GM12874 (cell line): ENCODE data around the gene EMX1.

ENCODE experiments used
- TF ChIP-seq, protein P1 (sequence below): IDR thresholded peaks from 2 replicates; pipeline ENCODE4 v1.5.1; 2011; ENCODE audit warnings: low read depth, mild to moderate bottlenecking, control low read depth, low read length, moderate library complexity; ENCODE audit not compliant: insufficient read depth

Gene EMX1

DNA sequence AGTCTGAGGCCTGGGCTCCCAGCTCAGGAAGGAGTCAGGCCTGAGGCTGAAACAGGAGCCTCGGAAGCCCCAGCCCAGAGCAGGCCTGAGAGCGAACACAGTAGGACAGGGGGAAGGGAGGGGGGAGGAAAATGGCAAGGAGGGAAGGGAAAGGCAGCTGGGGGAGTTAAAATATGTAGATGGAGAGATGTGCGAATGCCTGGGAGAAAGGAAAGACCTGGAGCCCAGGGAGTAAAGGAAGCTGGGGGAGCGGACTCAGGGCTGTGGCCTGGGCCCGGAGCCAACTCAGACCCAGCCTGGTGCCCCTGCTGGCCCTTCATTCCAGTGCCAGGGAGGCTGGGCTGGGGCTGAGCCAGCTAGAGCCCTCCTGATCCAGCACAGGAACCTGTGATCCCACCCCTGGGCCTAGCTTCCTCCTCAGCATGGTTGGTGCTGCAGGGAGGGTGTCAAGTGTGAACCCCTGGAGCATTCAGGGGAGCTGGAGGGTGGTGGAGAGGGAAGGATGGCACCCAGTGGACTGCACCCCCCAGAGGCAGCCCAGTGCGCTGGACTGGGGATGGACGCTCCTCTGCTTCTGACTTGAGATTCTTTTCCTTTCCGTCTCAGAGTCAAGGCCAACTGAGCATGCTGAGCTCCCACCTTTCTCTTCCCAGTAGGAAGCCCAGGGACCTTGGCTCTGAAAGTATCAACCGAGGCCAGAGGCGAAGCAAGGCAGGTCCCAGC lies 46.3 kb downstream of the EMX1 start:
- TF ChIP-seq, protein P1, sequence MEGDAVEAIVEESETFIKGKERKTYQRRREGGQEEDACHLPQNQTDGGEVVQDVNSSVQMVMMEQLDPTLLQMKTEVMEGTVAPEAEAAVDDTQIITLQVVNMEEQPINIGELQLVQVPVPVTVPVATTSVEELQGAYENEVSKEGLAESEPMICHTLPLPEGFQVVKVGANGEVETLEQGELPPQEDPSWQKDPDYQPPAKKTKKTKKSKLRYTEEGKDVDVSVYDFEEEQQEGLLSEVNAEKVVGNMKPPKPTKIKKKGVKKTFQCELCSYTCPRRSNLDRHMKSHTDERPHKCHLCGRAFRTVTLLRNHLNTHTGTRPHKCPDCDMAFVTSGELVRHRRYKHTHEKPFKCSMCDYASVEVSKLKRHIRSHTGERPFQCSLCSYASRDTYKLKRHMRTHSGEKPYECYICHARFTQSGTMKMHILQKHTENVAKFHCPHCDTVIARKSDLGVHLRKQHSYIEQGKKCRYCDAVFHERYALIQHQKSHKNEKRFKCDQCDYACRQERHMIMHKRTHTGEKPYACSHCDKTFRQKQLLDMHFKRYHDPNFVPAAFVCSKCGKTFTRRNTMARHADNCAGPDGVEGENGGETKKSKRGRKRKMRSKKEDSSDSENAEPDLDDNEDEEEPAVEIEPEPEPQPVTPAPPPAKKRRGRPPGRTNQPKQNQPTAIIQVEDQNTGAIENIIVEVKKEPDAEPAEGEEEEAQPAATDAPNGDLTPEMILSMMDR, result no peak

DNA sequence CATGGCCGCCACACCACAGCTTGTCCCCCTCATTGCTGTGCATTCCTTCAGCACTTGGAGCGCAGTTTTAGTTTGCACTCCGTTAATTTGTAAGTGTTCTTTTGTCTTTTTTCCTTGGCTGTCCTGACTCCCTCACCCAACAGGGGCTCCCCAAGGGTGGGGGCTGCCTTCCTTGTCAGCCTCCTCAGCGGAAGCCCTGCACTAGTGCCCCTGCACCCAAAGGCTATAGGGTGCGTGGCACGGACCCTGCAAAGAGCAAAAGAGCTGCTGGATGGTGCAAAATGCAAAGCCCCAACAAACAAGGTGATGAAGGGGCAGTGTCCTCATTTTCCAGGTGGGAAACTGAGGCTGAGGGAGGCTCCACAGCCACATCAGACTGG lies 46.8 kb downstream of the EMX1 start:
- TF ChIP-seq, protein P1, result no peak

DNA sequence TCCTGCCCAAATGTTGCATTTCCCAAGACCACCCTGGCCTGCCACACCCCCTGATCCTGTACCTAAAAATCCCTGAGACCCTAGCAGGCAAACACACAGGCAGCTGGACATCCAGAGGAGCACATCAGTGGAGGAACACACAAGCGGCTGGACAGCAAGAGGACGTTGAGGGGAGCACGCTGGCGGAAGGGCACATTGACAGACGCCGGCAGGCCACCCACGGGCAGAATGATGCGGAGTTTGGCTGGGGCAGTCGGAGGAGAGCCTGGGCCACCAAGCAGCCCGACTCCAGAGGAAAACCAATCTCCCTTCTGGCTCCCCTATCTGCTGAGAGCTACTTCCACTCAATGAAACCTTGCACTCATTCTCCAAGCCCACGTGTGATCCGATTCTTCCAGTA lies 47.7 kb downstream of the EMX1 start:
- TF ChIP-seq, protein P1, result no peak

DNA sequence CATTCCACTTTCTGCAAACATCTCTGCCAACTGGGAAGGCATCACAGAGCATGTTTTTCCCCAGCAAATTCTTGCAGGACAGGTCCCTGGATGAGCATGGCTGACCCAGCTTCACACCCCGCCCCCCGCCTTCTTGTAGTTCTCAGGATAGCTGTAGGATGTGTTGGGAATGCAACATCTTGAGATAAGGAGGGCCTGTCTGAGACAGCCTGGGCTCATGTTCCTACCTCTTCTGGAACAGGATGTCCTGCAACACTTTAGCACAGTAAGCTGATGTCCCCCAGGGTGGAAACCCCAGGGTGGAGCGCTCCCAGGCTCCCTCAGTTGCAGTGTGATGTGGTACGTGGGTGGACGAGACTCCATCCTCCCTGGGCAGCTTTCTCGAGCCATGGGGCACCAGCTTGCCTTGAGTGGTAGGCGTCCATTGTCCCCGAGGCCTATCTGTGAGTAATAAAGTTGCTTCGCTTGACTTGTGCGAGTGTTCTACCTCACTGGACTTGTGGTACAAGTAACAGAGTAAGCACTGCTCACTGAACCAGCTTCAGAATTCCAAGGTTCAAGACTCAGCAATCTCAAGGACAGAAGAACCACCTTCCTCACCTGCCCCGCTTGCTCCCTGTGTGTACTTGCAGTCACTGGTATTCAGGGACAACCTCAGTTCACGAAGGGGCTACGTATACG lies 48.6 kb downstream of the EMX1 start:
- TF ChIP-seq, protein P1, result no peak

DNA sequence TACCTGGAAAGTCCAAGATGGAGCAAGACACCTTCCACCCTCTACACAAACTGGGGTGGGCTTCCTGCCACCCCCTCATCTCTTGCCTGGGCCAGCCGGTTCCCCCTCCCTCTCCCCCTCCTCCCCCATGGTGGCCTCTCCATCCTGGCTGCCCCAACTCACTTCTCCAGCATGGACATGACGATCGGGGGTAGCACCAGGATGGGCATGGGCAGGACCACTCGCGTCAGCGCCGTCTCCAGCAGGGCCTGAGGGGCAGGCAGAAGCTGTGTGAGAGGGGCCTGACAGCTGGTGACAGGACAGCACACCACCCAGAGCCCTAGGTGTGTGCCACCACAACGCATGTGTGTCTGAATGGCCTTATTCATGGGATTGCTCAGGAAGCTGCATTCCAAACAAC lies 51.0 kb downstream of the EMX1 start:
- TF ChIP-seq, protein P1, result no peak

DNA sequence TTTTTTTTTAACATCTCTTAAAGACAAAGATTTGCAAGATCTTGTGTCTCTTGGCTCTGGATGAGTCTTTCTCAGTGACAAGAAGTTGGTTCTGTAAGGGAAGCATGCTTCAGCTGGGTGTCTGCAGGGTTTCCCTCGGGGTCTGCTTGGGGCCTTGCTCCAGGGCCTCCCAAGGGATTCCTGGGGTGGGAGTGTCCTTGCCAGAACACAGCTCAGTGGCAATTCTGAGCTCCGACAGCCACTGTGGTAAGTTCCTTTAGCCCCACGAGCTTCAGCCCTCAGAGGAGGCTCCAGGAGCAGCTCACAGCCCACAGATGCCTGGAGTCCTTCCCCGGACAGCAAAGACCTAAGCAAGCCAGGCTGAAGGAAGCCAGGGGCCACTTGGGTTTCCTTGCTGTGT lies 52.4 kb downstream of the EMX1 start:
- TF ChIP-seq, protein P1, result no peak

DNA sequence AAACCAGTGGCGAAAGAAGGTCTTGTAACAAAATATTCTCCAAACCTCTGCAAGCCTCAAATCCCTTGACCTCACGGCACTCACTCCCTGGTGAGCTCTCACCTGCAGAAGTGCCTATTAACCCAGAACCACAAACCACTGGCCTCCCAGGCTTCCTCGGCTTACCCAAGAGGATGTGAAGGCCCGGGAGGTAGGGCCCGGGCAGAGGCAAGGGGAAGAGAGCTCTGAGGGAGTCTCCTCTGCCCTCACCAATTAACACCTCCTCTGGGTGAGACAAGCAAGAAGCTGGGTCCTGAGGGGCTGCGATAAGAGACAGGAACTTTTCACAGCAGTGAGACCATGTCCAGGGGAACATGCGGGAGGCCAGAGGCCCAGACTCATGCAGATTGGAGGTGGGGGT lies 53.7 kb downstream of the EMX1 start:
- TF ChIP-seq, protein P1, result no peak
